HCEC 1CT (cell line): ENCODE measurements around the gene MYO1A.
A peak's percentile ranks its signal among the peaks of the same experiment; 100 is the strongest.
"Not testable (repeated sequence)": the region's sequence is repeated elsewhere in the genome, so short reads cannot be mapped to it uniquely, and the experiment has no call there.

Experiments used
- DNase-seq: peaks from one replicate; pipeline ENCODE4 v3.0.0-alpha.2; 2017

The MYO1A gene

GRCh38 chr12:56991319-56992246 lies 58.3 kb downstream of the MYO1A start:
- DNase-seq = no peak

- DNase-seq = no peak
Measured at GRCh38 chr12:56990648-56991318, 59.1 kb downstream of the MYO1A start.

- no peak for DNase-seq
Measured at GRCh38 chr12:56989861-56990610, 59.9 kb downstream of the MYO1A start.

- DNase-seq = no peak
Measured at GRCh38 chr12:56988207-56988739, 61.7 kb downstream of the MYO1A start.

GRCh38 chr12:56987551-56988053 lies 62.3 kb downstream of the MYO1A start:
- DNase-seq = peak; percentile 70

- DNase-seq = no peak
Measured at GRCh38 chr12:56987011-56987410, 62.9 kb downstream of the MYO1A start.

GRCh38 chr12:56985714-56986113 lies 64.2 kb downstream of the MYO1A start:
- DNase-seq = not testable (repeated sequence)

GRCh38 chr12:56983386-56983785 lies 66.5 kb downstream of the MYO1A start:
- DNase-seq = no peak

- DNase-seq = not testable (repeated sequence)
Measured at GRCh38 chr12:56982578-56983236, 67.2 kb downstream of the MYO1A start.

- no peak for DNase-seq
Measured at GRCh38 chr12:56980941-56981530, 68.9 kb downstream of the MYO1A start.

GRCh38 chr12:56980268-56980667 lies 69.7 kb downstream of the MYO1A start:
- no peak for DNase-seq

- DNase-seq = no peak
Measured at GRCh38 chr12:56979628-56980027, 70.3 kb downstream of the MYO1A start.
